Testis (tissue), 2 donors: ENCODE data around the gene SHROOM1.

Source experiments
- POLR2A ChIP-seq: fragments of 450-650 bp; IDR thresholded peaks from one replicate; pipeline ENCODE4 v1.6.1; 2017; ENCODE audit warnings: antibody characterized with exemption, mild to moderate bottlenecking, moderate library complexity
- TF ChIP-seq, protein P1 (sequence below), 3 experiments: fragments of 450-650 bp in 2 of 3; fragments of 200-600 bp in 1 of 3; sonication (generic) in 1 of 3; IDR thresholded peaks; one replicate each; pipeline ENCODE4 v1.5.1; 2016 to 2019; ENCODE audit warnings: antibody characterized with exemption in 3 of 3, mild to moderate bottlenecking in 2 of 3, moderate library complexity in 1 of 3

- TF ChIP-seq, protein P1, sequence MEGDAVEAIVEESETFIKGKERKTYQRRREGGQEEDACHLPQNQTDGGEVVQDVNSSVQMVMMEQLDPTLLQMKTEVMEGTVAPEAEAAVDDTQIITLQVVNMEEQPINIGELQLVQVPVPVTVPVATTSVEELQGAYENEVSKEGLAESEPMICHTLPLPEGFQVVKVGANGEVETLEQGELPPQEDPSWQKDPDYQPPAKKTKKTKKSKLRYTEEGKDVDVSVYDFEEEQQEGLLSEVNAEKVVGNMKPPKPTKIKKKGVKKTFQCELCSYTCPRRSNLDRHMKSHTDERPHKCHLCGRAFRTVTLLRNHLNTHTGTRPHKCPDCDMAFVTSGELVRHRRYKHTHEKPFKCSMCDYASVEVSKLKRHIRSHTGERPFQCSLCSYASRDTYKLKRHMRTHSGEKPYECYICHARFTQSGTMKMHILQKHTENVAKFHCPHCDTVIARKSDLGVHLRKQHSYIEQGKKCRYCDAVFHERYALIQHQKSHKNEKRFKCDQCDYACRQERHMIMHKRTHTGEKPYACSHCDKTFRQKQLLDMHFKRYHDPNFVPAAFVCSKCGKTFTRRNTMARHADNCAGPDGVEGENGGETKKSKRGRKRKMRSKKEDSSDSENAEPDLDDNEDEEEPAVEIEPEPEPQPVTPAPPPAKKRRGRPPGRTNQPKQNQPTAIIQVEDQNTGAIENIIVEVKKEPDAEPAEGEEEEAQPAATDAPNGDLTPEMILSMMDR (IDR thresholded peaks at IDR 0.05), result no peak
- TF ChIP-seq POLR2A, result no peak
These were observed 28.3 kb downstream of the SHROOM1 start for GRCh38 chr5:132802044-132802684.
